Measurements from ENCODE around the gene TMEM61. TPM values are rescaled to one million over a fixed set of nuclear protein-coding genes. Genes with fewer than 3 reads are reported as not detected.

Gene TMEM61
- total RNA-seq, 1 donor = not detected

- no peak for TF ChIP-seq CTCF (IDR thresholded peaks at IDR 0.05; ENCODE audit: insufficient read depth, low read depth, low read length)
- no peak for DNase-seq (ENCODE audit: low read depth)
- H3K4me3 ChIP-seq (ENCODE audit: low read depth, low read length) = no peak overlapping the region
Observed at GRCh38 chr1:55006931-55007330, 26.5 kb downstream of the TMEM61 start.

GRCh38 chr1:55007625-55008024, 27.2 kb downstream of the TMEM61 start:
- DNase-seq (ENCODE audit: low read depth) = peak; percentile 8
- TF ChIP-seq CTCF (IDR thresholded peaks at IDR 0.05; ENCODE audit: insufficient read depth, low read depth, low read length) = no peak
- H3K4me3 ChIP-seq (ENCODE audit: low read depth, low read length) = no peak overlapping the region

GRCh38 chr1:55010194-55010886, 29.9 kb downstream of the TMEM61 start:
- no peak for TF ChIP-seq CTCF (IDR thresholded peaks at IDR 0.05; ENCODE audit: insufficient read depth, low read depth, low read length)
- H3K4me3 ChIP-seq (ENCODE audit: low read depth, low read length) = no peak overlapping the region

GRCh38 chr1:55010887-55011217, 30.4 kb downstream of the TMEM61 start:
- H3K4me3 ChIP-seq (ENCODE audit: low read depth, low read length) = no peak overlapping the region
- no peak for TF ChIP-seq CTCF (IDR thresholded peaks at IDR 0.05; ENCODE audit: insufficient read depth, low read depth, low read length)
- DNase-seq (ENCODE audit: low read depth) = no peak

More at GRCh38 chr1:55010194-55010886, 29.9 kb downstream of the TMEM61 start:
- DNase-seq (ENCODE audit: low read depth) = no peak

GRCh38 chr1:55012661-55013060, 32.2 kb downstream of the TMEM61 start:
- no peak for DNase-seq (ENCODE audit: low read depth)
- H3K4me3 ChIP-seq (ENCODE audit: low read depth, low read length) = no peak overlapping the region
- TF ChIP-seq CTCF (IDR thresholded peaks at IDR 0.05; ENCODE audit: insufficient read depth, low read depth, low read length) = no peak

- no peak for TF ChIP-seq CTCF (IDR thresholded peaks at IDR 0.05; ENCODE audit: insufficient read depth, low read depth, low read length)
- no peak overlapping the region for H3K4me3 ChIP-seq (ENCODE audit: low read depth, low read length)
- DNase-seq (ENCODE audit: low read depth) = no peak
Observed at GRCh38 chr1:55015123-55015522, 34.7 kb downstream of the TMEM61 start.
